Gastrocnemius medialis (tissue), 4 donors: ENCODE results near the gene ASIC4. TPM values are rescaled to one million over a fixed set of nuclear protein-coding genes. Genes with fewer than 3 reads are reported as not detected.

Experiments
- ATAC-seq, 2 donors: fragments of 150-250 bp; one replicate each; pipeline ENCODE4 v1.9.1; 2016
- DNase-seq, 2 donors: peaks; one replicate each; pipeline ENCODE4 v3.0.0-alpha.2; 2019
- H3K27ac ChIP-seq, 4 donors: fragments of 200-600 bp; sonication (generic); 1 replicate in 1 of 4; 2 replicates in 3 of 4; pipeline ENCODE4 v1.5.1; 2016 to 2018; ENCODE audit warnings: mild to moderate bottlenecking in 2 of 4, moderate library complexity in 1 of 4
- H3K27me3 ChIP-seq, 3 donors: fragments of 200-600 bp; sonication (generic) in 2 of 3; 1 replicate in 1 of 3; 2 replicates in 2 of 3; pipeline versions ENCODE4 v1.5.1 to v1.6.0; 2016 to 2019; ENCODE audit warnings: mild to moderate bottlenecking in 1 of 3, moderate library complexity in 1 of 3
- H3K36me3 ChIP-seq, 2 donors: fragments of 200-600 bp; sonication (generic) in 1 of 2; one replicate each; pipeline ENCODE4 v1.5.1; 2017 to 2018
- H3K4me1 ChIP-seq, 2 donors: fragments of 200-600 bp; sonication (generic) in 1 of 2; one replicate each; pipeline ENCODE4 v1.5.1; 2016 to 2017; ENCODE audit warnings: mild to moderate bottlenecking in 2 of 2
- H3K4me3 ChIP-seq, 4 donors: fragments of 200-600 bp; sonication (generic) in 3 of 4; 1 replicate in 1 of 4; 2 replicates in 3 of 4; pipeline ENCODE4 v1.5.1; 2016 to 2019; ENCODE audit warnings: mild to moderate bottlenecking in 2 of 4
- H3K9me3 ChIP-seq, 3 donors: fragments of 200-600 bp; sonication (generic) in 2 of 3; 1 replicate in 1 of 3; 2 replicates in 2 of 3; pipeline ENCODE4 v1.5.1; 2016 to 2019
- POLR2A ChIP-seq, 2 donors: fragments of 450-650 bp; IDR thresholded peaks; one replicate each; pipeline ENCODE4 v1.6.1; 2017; ENCODE audit warnings: antibody characterized with exemption in 2 of 2, mild to moderate bottlenecking in 2 of 2, moderate library complexity in 2 of 2
- in situ Hi-C, 4 donors: fragments of 200-750 bp; cut with MboI; loops; one replicate each; pipeline versions ENCODE4 v1.15.0 to v1.8.0; 2017; ENCODE audit warnings: low sequenced_read_pairs in 4 of 4
- intact Hi-C: fragments of 100-400 bp; cut with DNase I; formaldehyde crosslinking; loops from one replicate; pipeline ENCODE4 v1.15.1; 2023; ENCODE audit warnings: low total_unique reads
- total RNA-seq, 4 donors: library from RNA; depleted of rRNA; stranded (reverse); fragments of >200 nt; gene quantifications; one replicate each; pipeline versions ENCODE4 v1.1.0 to v1.2.3, GENCODE V29; 2016
- TF ChIP-seq, protein P1 (sequence below), 5 experiments: fragments of 450-650 bp in 3 of 5; fragments of 200-600 bp in 2 of 5; sonication (generic) in 2 of 5; IDR thresholded peaks in 4 of 5; conservative IDR thresholded peaks in 1 of 5; 1 replicate in 4 of 5; 2 replicates in 1 of 5; pipeline ENCODE4 v1.5.1; 2016 to 2019; ENCODE audit warnings: antibody characterized with exemption in 5 of 5, mild to moderate bottlenecking in 3 of 5, moderate library complexity in 3 of 5

Gene ASIC4
- total RNA-seq, 4 donors from 2014 or later: 0.11 TPM; not detected in 3

DNA sequence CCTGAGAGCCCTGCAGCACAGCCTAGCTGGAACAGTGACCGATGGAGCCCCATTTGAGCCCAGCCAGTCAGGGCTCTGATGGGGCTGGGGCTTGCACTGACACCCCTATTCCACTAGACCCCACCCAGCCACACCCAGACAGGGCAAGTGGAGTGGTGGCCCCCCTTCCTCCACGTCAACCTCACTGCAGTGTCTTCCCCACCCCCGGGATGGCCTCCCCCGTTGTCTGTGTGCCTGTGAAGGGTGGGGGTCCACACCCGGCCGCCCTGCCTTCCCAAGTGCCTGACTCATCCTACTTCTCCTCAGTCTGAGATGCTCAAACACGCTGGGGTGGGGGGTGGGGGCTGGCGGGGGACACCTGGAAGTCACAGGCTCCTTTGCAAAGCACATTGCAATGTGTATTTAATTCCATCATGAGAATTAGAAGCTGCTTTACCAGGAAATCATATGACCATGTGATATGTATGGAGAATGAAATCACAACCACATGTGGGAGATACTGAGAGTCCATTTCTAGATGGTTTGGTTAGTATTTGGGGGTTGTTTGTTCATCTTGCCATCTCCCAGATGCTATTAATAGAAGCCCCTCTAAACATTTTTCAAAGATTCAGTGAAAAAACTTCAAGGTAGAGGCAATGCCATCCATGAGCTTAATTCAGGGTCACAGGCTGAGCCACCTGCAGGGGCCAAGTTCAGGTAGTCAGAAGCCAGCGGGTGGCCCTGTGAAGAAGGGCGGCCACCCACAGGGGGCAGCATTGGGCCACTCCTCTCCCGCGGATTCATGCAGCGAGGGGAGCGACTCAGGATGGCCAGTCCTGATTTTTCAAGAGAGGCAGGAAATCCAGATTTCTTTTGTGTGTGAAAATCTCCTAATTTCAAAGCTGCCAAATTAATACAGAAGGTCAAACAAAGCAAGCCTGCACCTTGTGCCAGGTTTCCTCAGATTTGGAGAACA lies 38.3 kb upstream of the ASIC4 start:
- intact Hi-C loops (loop anchor here (1.0 kb wide), 1 partner anchor 54 kb away; no protein-coding TSS in a partner anchor), in situ Hi-C loops (loop anchor here in 2 of 4 donors (10.0 kb wide), 1 partner anchor 49 kb away; no protein-coding TSS in a partner anchor)
- no peak for TF ChIP-seq POLR2A (IDR thresholded peaks at IDR 0.05)
- TF ChIP-seq, protein P1, sequence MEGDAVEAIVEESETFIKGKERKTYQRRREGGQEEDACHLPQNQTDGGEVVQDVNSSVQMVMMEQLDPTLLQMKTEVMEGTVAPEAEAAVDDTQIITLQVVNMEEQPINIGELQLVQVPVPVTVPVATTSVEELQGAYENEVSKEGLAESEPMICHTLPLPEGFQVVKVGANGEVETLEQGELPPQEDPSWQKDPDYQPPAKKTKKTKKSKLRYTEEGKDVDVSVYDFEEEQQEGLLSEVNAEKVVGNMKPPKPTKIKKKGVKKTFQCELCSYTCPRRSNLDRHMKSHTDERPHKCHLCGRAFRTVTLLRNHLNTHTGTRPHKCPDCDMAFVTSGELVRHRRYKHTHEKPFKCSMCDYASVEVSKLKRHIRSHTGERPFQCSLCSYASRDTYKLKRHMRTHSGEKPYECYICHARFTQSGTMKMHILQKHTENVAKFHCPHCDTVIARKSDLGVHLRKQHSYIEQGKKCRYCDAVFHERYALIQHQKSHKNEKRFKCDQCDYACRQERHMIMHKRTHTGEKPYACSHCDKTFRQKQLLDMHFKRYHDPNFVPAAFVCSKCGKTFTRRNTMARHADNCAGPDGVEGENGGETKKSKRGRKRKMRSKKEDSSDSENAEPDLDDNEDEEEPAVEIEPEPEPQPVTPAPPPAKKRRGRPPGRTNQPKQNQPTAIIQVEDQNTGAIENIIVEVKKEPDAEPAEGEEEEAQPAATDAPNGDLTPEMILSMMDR (IDR thresholded peaks at IDR 0.05 in 4 of 5, conservative IDR thresholded peaks at IDR 0.05 in 1 of 5): peak; percentile 73 to 86 (median 77)
- no peak overlapping the region for H3K4me3 ChIP-seq
- H3K27ac ChIP-seq: peak overlapping the region in 2 of 4 donors; percentile 21 to 61
- no peaks in the 10 kb centered on the region for H3K4me1 ChIP-seq
- H3K27me3 ChIP-seq: no peaks in the 10 kb centered on the region
- no peaks in the 10 kb centered on the region for H3K9me3 ChIP-seq
- peak; percentile 39 to 64 for DNase-seq
- H3K36me3 ChIP-seq: peaks cover 0 to 77% of the 10 kb centered on the region in 2 donors
- peak; percentile 62 to 79 for ATAC-seq

DNA sequence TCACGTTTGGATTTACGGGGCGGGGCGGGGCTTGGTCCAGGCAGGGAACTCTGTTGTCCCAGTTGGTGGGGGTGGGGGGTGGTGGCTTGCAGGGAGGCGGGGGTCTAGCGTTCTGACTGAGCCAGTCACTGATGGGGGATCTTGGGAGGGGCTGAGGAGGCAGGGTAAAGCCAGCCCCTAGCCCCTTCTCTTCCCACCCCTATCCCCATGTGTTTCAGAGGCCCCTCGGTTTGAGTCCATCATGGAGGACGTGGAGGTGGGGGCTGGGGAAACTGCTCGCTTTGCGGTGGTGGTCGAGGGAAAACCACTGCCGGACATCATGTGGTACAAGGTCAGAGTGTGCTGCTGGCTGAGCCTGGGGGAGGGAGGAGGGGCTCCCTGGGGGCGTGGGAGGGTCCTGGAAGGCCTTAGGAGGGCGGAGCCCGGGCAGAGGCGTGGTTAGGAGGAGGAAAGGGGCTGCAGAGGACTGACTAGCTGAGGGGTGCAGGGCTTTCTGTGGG lies 37.6 kb upstream of the ASIC4 start:
- in situ Hi-C loops: loop anchor here in 2 of 4 donors (10.0 kb wide), 1 partner anchor 48 kb away; no protein-coding TSS in a partner anchor
- H3K9me3 ChIP-seq: no peaks in the 10 kb centered on the region
- H3K27me3 ChIP-seq: no peaks in the 10 kb centered on the region
- TF ChIP-seq POLR2A (IDR thresholded peaks at IDR 0.05): no peak
- TF ChIP-seq, protein P1 (IDR thresholded peaks at IDR 0.05 in 4 of 5, conservative IDR thresholded peaks at IDR 0.05 in 1 of 5): no peak
- intact Hi-C loops: loop anchor here (1.0 kb wide), 1 partner anchor 54 kb away; no protein-coding TSS in a partner anchor
- no peaks in the 10 kb centered on the region for H3K4me1 ChIP-seq
- ATAC-seq (no peak), DNase-seq (no peak)
- H3K4me3 ChIP-seq: no peak overlapping the region
- H3K27ac ChIP-seq: peak overlapping the region in 2 of 4 donors; percentile 21 to 61
- peaks cover 0 to 77% of the 10 kb centered on the region in 2 donors for H3K36me3 ChIP-seq

DNA sequence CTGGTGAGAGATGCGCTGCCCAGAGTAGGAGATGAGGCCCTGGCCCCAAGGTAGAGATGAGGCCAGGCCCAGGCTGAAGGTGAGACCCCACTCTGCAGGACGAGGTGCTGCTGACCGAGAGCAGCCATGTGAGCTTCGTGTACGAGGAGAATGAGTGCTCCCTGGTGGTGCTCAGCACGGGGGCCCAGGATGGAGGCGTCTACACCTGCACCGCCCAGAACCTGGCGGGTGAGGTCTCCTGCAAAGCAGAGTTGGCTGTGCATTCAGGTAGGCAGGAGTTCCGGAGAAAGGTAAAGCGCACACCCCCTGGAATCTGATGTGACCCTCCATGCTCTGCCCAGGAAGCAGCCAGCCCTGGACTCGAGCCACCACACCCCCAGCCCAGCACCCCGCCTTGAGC lies 37.1 kb upstream of the ASIC4 start:
- ATAC-seq (no peak), DNase-seq (no peak)
- intact Hi-C loops: no loop called here
- Histone ChIP-seq H3K4me3 (no peak overlapping the region), H3K9me3 (no peaks in the 10 kb centered on the region), H3K36me3 (peaks cover 0 to 77% of the 10 kb centered on the region in 2 donors), H3K27me3 (no peaks in the 10 kb centered on the region), H3K4me1 (no peaks in the 10 kb centered on the region), H3K27ac (peak overlapping the region in 1 of 4 donors; percentile 61)
- no peak for TF ChIP-seq POLR2A (IDR thresholded peaks at IDR 0.05)
- TF ChIP-seq, protein P1 (IDR thresholded peaks at IDR 0.05 in 4 of 5, conservative IDR thresholded peaks at IDR 0.05 in 1 of 5): no peak
- in situ Hi-C loops: loop anchor here in 2 of 4 donors (10.0 kb wide), 1 partner anchor 48 kb away; no protein-coding TSS in a partner anchor

DNA sequence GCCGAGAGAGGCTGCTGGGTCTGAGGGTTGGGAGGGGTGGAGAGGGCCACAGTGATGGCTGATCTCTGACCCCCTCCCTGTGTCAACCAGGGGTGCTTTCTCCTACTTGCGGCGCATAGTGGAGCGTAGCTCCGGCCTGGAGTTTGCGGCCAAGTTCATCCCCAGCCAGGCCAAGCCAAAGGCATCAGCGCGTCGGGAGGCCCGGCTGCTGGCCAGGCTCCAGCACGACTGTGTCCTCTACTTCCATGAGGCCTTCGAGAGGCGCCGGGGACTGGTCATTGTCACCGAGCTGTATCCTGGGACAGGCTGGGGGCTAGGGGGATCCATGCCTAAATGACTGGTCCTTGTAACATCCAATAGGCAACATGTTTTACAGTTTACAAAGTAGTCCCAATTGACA lies 36.5 kb upstream of the ASIC4 start:
- Histone ChIP-seq H3K27ac (peak overlapping the region in 1 of 4 donors; percentile 61), H3K27me3 (no peaks in the 10 kb centered on the region), H3K9me3 (no peaks in the 10 kb centered on the region), H3K36me3 (peaks cover 0 to 79% of the 10 kb centered on the region in 2 donors), H3K4me3 (no peak overlapping the region), H3K4me1 (no peaks in the 10 kb centered on the region)
- DNase-seq (no peak), ATAC-seq (no peak)
- TF ChIP-seq, protein P1 (IDR thresholded peaks at IDR 0.05 in 4 of 5, conservative IDR thresholded peaks at IDR 0.05 in 1 of 5): no peak
- TF ChIP-seq POLR2A (IDR thresholded peaks at IDR 0.05): no peak
- in situ Hi-C loops (loop anchor here in 2 of 4 donors (10.0 kb wide), 1 partner anchor 47 kb away; no protein-coding TSS in a partner anchor), intact Hi-C loops (no loop called here)
